GM18867 (cell line): Measurements from ENCODE around the gene FCHSD2.
"Not testable (repeated sequence)": the region's sequence is repeated elsewhere in the genome, so short reads cannot be mapped to it uniquely, and the experiment has no call there.

Experiments
- ATAC-seq: cut with Tn5 transposase; IDR thresholded peaks from one replicate; pipeline ENCODE4 v1.9.1; 2021; ENCODE audit warnings: mild to moderate bottlenecking, moderate library complexity; ENCODE audit not compliant: unreplicated experiment

Gene FCHSD2

DNA sequence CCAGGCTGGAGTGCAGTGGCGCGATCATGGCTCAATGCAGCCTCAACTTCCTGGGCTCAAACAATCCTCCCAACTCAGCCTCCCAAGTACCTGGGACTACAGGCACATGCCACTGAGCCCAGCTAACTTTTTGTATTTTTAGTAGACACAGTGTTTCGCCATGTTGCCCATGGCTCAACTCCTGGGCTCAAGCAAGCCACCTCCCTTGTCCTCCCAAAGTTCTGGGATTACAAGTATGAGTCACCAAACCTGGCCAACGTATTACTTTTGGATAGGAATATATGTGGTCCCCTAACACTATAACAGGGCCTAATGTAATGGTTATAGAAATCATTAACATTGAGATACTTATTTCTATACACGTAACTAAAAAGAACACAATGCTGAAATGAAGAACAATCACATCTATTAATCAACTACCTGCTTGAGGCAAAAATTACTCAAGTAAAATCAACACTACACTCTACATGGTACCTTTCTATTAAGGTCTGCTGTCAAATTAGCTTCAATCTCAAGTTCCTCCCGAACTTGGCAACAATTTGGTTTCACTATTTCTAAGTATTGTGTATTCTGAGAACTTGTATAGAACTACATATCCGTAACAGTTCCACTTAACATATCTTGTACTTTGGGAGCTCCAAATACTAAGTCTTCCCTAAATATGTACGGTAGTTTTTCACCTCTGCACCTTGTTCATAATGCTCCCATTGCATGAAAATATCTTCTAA is 124.9 kb downstream of the FCHSD2 start:
- no peak for ATAC-seq

DNA sequence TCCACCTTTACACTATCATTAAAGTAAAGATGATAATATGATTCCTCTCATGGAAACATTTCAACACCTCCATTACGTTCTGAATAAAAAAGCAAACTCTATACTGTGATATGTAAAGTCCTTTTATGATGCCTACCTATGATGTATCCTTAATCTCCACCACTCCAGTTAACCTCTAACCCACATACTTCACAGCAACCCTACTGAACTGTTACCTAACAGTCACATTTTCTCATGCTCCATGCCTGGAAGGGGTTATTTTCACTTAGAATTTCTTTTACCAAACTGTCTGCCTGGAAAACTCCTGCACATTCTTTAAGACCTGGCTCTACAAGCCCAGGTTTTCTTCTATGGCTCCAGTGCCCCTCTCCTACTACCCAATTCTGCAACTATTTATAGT is 129.1 kb downstream of the FCHSD2 start:
- ATAC-seq = no peak

DNA sequence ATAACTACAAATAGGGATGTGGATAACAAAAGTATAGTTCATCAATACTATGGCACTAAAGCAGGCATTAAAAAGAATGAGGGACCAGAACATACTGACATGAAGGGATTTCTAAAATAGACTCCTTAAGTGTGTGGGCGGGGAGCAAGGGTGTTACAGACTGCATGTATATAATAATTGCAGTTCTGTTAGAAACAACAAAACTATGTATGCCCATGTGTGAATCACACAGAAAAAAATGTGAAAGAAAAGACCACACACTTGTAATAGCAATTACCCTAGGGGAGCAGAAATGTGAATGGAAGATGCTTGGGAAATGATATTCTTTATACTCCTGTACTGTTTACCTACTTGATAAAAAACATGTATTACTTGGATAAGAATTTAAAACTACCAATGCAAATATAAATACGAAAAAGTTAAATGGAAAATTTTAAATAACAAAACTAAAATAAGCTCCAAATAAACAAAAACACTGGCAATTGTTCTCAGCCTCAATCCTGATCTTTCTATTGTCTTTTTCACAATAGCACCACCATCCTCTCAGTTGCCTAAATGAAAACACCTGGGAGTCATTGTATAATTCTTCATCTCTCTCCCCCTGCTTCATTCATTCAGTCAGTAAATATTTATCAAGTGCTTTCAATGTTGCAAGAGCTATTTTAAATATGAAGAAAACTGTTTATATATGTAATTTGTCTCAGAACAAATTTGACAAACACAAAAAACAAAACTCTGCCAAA is 129.8 kb downstream of the FCHSD2 start:
- no peak for ATAC-seq

DNA sequence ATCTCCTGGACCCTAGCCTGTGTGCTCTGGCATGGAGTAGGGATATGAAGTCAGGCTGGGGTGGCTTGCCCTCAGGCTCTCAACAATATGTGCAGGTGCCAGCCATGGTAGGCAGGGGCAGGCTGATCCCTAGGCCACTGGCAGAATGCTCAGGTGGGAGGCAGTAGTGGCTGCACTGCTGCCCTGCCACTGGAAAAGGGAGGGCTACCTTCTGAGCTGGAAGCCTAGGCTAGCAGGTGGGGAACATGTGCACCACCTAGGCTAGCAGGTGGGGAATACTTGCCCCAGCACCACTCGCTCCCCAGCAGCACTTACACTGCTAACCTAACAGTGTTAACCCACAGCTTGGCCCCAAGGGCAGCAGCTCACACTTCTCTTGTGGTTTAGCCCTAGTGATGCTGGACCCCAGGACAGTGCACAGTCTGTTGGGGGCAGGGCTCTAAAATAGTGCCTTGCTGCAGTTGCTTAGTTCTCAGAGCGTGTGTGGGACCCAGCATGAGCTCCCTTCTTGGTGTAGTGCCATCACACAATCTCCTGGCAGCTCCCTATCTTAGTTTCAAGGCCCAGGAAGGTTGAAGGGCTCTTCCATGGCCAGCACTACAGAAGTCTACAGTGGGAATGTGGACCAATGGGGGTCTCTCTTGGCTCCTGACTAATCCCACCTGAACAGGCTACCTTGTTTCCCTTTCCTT is 130.8 kb downstream of the FCHSD2 start:
- no peak for ATAC-seq

DNA sequence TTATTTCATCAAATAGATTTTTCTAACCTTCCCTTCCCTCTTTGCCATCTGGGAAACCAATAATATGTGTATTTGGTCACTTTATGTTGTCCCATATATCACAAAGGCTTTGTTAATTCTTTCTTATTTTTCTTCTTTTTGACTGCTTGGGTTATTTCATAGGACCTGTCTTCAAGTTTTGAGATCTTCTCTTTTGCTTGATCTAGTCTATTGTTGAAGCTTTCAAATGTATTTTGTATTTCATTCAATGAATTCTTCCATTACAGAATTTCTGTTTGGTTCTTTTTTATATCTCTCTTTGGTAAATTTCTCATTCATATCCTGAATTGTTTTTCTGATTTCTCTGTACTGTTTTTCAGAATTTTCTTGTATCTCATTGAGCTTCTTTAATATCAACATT is 132.1 kb downstream of the FCHSD2 start:
- no peak for ATAC-seq

DNA sequence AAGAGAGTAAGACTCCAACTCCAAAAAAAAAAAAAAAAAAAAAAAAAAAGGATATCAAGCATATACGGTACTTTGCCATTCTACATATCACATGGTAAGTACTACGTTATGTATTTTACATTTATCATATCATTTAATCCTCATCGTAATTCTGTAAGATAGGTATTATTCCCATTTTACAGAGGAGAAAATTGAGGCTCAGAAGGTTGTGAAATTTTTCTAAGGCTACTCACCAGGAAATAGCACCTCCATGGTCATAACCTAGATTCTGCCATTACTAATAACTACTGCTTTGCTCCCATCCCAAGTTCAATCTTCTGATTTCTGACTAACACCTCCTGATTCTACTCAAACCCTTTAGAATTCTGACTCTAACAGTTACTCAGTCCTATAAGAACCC is 138.0 kb downstream of the FCHSD2 start:
- ATAC-seq = no peak

DNA sequence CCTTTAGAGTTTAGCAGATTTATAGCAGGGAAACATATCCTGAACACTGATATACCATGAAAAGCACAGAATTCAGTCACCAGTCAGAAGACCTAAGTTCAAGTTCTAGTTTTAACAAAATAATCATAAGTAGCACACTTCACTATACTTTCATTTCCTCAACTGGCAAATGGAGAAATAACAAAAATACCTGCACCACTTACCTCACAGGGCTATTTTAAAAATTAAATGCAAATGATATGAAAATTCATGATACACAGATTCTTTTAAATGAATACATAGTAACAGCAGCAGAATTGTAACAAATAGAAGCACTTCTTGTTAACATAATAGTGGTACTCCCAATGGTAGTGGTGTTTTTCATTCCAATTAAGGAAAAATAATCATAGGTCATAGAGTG is 139.0 kb downstream of the FCHSD2 start:
- peak; percentile 64 for ATAC-seq

DNA sequence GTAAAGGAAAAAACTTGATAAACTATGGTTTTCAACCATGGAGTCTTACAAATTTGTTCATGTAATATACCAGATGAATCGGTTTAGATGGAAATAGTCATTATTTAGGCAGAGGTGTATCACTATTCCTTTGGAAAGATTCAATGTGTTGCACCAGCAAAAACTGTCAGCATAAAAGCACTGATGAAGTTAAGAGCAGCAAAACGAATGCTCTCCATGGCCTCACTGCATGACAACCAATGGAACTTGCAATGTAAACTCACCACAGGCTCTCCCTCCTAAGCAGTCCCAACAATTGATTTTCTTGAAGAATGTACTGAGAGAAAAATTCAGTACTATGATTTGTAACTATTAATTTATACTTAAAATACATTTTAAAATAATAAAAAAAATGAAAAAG is 139.9 kb downstream of the FCHSD2 start:
- no peak for ATAC-seq

DNA sequence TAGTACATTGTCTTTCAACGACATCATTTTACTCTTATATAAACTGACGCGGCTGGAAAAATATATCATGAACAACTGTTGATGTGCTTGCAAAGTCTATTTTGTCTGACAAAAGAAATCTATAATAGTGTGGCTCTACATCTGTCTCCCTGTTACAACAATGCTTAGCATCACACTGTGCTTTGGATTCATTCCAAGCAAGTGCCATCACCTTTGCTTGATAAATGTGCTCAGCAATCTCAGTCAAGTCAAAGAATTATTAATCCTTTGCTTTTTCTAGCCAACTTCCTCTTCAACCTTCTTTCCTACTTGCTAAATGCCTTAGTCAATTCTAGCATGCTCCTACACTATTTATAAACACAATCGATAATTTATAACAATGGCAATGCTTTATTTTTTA is 140.5 kb downstream of the FCHSD2 start:
- no peak for ATAC-seq

DNA sequence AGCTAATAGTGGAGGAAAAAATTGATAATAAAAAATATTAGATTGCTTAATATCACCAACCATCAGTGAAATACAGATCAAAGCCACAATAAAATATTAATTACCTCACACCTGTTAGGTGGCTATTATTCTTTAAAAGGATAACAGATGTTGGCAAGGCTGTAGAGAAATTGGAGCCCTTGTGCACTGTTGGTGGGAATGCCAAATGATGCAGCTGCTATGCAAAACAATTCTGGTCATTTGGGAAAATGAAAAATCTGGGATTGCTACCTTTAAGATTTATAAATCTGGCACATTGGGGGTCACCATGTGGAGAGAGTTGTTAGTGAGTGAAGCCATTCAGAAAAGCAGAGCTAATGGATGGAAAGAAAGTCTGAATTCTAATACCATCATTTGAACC is 143.4 kb downstream of the FCHSD2 start:
- no peak for ATAC-seq

DNA sequence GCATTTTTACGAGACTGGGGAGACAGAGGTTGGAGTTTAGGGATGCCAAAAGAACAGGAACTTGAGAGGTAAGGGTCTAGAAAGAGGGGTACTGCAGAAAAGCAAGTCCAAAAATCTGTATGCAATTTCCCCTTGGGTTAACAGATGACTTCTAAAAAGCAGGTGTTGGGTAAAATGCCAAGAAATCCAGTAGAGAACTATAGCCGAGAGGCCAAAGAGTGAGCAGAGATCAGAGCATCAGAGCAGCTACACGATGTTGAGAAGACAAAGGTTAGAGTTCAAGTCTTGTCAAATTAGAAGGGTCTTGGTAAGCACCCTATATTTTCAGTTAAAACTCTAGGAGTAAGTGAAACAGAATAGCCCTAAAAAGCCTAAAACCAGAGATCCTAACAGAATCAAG is 145.2 kb downstream of the FCHSD2 start:
- ATAC-seq = no peak

DNA sequence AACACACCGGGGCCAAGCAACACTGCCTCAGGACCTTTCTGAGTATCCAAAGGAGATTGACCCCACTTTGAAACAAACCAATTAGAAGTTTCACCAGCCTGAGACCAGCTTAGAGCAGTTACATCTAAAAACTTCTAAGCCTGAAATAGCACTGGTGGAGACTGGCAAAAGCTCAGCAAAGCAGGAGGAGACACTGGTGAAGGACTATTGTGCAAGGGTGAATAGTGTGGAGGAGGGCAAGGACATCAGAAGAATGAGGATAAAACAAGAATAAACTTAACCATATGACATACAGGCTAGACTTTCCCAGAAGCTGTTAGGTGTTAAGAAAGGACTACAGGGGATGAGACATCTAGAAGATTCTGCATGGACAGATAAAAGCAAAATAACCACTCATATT is 152.4 kb downstream of the FCHSD2 start:
- no peak for ATAC-seq

DNA sequence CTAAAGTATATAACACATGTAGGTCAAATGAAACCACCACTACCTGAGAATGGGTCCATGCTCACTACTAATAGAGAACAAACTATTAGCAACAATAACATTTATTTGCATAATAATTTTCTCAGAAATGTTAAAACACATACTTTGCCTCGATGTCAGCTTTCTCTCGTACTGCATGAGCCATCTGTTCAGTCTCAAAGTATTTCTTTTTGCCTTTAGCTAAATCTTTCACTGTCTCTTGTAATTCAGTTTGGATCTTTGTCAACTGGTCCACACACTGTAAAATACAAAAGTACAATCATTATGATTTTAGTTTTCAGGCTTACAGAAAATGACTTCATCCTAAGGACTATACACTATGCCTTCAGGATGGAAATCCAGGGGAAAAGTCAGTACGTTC is 153.3 kb downstream of the FCHSD2 start:
- ATAC-seq = no peak

DNA sequence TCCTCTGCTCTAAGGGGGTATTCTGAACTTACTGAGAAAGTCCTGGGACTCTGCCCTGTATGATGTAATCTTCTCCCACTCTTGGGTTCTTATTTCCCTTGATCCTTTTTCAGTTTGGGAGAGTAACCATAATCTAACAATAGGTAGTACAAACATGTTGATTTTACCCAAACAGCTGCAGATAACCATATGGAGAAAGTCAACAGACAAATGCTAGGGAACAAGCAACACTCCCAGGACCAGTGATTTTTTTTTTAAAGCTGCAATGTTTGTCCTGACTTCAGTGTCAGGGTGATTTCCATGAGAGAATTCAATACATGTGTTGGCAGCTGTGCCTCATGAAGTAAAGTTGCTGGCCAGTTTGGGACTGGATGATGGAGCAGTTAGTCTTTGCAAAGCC is 156.5 kb downstream of the FCHSD2 start:
- no peak for ATAC-seq

DNA sequence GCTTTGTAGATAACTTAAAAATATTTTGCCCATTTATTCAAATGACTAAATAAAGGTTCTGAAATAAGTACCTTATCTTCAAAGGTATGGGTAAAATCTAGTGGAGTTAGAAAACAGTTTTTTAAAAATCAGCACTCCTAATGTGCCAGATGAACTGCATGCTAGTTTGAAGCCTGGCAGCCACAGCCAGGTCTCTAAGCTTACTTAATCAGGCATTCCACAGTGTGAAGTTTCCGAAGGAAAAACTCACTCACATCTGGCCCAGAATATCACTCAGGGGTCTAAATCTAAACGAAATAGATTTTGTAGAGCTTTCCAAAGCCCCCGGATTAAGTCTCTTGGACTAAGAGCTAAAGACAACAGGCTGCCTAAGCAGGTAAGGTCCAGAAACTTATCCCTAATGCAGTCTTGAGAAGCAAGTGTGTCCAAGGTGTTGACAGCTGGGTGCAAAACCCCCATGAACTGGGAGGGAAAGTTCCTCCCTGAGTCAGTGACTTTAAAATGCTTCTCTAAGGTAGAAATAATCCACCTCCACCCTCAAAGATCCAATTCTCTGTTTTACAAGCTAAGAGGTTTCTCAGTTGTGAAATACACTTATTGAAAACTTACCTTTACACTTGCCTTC is 157.6 kb downstream of the FCHSD2 start:
- ATAC-seq = no peak

DNA sequence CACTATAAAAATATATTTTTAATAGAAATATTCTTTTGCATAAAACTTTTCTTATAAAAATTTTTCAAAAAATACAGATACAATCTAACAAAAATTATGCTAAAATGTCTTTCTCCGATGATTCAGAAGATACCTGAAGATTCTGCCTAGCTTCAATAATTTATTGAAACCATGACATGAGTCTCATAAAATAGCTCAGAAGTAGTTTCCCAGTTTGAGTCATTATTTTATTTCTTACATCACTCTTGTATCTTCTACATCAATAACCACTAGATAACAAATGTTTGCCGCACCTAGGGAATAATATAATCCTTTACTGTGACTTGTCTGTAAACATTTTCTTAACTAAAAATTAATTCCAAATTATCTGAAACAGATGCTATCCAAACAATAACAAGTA is 158.6 kb downstream of the FCHSD2 start:
- ATAC-seq = no peak

DNA sequence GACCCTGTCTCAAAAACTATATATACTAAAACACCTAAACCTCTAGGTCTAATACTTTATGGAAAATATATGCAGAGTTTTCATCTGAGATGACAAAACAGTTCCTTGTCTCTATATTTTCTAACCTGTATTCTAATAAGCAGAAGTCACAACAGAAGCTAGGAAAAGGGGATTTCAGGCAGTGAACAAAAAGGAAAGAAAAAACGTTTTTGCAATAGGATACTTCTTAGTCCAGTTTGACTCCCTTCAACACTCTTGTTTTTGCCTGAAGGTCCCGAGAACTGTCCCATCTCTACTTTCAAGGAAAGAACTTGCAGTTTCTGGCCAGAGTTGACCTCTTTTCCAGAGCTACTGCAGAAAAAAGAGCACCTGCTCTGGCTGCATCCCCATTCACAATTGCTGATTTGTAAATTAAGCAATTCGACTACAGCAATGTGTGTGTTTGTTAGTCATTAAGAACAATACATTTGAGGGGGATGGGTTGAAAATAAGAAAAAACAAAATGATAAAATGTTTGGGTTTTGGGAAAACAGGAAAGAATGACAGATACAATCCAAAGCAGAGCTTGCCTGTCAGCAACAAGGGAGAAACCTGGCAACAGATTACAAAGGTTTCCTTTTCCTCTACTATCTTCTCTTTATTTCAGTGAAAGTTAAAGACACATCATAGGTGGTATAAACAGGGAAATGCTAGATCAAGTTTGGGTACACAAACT is 160.0 kb downstream of the FCHSD2 start:
- ATAC-seq = no peak

DNA sequence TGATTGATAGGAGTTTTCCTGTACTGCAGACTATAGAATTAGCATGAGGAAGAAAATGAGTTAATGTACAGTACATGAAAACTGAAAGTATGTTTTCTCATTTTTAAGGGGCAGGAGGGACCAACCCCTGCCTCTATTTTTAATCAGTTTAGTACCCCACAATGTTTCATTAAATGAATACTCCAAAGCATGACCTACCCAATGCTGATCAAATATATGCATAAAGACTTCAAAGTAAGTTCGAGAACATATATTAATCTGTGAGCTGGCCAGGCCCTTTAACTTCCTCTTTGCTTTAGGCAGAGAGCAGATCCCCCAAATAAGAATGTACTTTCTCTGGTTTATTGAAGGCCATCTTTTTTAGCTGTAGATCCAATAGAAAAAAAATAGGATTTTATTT is 161.0 kb downstream of the FCHSD2 start:
- ATAC-seq = no peak

DNA sequence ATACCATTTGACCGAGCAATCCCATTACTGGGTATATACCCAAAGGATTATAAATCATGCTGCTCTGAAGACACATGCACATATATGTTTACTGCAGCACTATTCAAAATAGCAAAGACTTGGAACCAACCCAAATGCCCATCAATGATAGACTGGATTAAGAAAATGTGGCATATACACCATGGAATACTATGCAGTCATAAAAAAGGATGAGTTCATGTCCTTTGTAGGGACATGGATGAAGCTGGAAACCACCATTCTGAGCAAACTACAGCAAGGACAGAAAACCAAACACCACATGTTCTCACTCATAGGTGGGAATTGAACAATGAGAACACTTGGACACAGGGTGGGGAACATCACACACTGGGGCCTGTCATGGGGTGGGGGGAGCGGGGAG is 164.3 kb downstream of the FCHSD2 start:
- ATAC-seq = not testable (repeated sequence)

DNA sequence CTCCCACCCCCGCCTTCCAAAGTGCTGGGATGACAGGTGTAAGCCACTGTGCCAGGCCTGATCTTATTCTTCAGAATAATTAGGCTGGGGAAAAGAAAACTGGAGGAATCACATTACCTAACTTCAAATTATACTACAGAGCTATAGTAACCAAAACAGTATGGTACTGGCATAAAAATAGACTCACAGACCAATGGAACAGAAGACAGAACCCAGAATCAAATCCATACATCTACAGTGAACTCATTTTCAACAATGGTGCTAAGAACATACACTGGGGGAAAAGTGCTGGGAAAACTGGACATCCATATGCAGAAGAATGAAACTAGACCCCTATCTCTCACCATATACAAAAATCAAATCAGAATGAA is 165.6 kb downstream of the FCHSD2 start:
- not testable (repeated sequence) for ATAC-seq
